Measurements from ENCODE around the gene KDM4D. TPM values are rescaled to one million over a fixed set of nuclear protein-coding genes. Genes with fewer than 3 reads are reported as not detected.

KDM4D gene
- polyA plus RNA-seq, 1 of the 3 experiments (the other 2 are of a cell fraction) = 1.2 TPM

DNA sequence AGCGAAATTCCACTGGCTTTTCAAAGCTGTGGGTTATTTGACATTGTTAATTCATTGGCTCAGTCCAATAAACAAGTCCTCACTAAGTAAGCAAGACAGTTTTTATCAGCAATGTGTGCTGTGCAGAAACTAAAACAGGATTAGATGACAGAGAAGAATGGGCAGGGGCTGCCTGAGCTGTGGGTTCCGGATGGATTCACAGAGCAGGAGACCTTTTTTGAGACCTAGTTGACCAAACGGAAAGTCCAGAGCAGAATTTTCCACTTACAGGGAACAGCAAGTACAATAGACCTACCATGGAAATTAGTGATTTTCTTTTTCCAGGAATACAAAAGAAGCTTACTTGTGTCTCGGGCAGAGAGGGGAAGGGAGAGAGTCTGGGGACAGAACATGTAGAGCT lies 70.5 kb downstream of the KDM4D start:
- CTCF ChIA-PET = interaction anchor here (1.0 kb wide), 1 partner anchor 26 kb away, joined by 3 read pairs; no protein-coding TSS in a partner anchor
- POLR2A ChIA-PET = no interaction called here
- no peak overlapping the region for H2AFZ ChIP-seq (ENCODE audit: low read depth)

DNA sequence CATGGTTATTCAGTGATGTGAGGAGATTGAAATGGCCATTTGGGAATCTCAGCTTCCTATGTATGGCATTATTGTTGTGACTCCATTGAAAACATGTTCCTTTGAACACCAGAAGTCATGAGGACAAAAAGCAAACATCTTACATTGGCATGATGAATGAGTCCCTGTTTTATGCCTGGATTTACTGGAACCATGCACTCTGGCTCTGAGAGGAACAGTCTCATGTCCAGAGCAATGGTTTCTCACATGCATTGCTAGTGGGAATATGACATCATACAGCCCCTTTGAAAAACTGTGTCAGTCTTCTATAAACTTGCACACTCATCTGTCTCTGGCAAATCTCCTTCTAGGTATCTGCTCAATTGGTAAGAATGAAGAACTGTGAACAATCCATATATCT lies 72.3 kb downstream of the KDM4D start:
- POLR2A ChIA-PET = no interaction called here
- CTCF ChIA-PET = no interaction called here
- Histone ChIP-seq H3K9me3 (no peaks in the 10 kb centered on the region), H3K79me2 (ENCODE audit: insufficient read depth) (no peaks in the 10 kb centered on the region), H3K4me3 (ENCODE audit: low read depth in 2 of 2, low read length in 1 of 2) (no peak overlapping the region), H3K4me1 (ENCODE audit: control insufficient read depth in 1 of 2, insufficient read depth in 2 of 2, low read depth in 1 of 2, low read length in 1 of 2) (no peaks in the 10 kb centered on the region), H3K4me2 (no peak overlapping the region), H3K36me3 (replicated peaks in 1 of 2; ENCODE audit: control insufficient read depth in 1 of 2, insufficient read depth in 2 of 2, low read length in 1 of 2) (no peaks in the 10 kb centered on the region), H4K20me1 (ENCODE audit: insufficient read depth) (no peaks in the 10 kb centered on the region), H3K27me3 (ENCODE audit: insufficient read depth) (peaks cover 14% of the 10 kb centered on the region), H3K9ac (no peak overlapping the region), H3K27ac (ENCODE audit: low read depth in 2 of 2, low read length in 1 of 2) (no peak overlapping the region), H3F3A (replicated peaks; ENCODE audit: insufficient read depth) (no peaks in the 10 kb centered on the region), H3K9me2 (no peaks in the 10 kb centered on the region), H2AFZ (ENCODE audit: low read depth) (no peak overlapping the region)
- TF ChIP-seq, protein P1, sequence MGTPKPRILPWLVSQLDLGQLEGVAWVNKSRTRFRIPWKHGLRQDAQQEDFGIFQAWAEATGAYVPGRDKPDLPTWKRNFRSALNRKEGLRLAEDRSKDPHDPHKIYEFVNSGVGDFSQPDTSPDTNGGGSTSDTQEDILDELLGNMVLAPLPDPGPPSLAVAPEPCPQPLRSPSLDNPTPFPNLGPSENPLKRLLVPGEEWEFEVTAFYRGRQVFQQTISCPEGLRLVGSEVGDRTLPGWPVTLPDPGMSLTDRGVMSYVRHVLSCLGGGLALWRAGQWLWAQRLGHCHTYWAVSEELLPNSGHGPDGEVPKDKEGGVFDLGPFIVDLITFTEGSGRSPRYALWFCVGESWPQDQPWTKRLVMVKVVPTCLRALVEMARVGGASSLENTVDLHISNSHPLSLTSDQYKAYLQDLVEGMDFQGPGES (IDR thresholded peaks at IDR 0.05; ENCODE audit: low read depth, low read length) = no peak
- TF ChIP-seq MEF2A (IDR thresholded peaks at IDR 0.05; ENCODE audit: borderline replicate concordance, low read depth) = no peak
- TF ChIP-seq TCF12 (IDR thresholded peaks at IDR 0.05) = no peak
- no peak for TF ChIP-seq TEAD4 (IDR thresholded peaks at IDR 0.05; ENCODE audit: borderline replicate concordance, insufficient read depth)
- TF ChIP-seq, protein P2, sequence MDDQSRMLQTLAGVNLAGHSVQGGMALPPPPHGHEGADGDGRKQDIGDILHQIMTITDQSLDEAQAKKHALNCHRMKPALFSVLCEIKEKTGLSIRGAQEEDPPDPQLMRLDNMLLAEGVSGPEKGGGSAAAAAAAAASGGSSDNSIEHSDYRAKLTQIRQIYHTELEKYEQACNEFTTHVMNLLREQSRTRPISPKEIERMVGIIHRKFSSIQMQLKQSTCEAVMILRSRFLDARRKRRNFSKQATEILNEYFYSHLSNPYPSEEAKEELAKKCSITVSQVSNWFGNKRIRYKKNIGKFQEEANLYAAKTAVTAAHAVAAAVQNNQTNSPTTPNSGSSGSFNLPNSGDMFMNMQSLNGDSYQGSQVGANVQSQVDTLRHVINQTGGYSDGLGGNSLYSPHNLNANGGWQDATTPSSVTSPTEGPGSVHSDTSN (IDR thresholded peaks at IDR 0.05) = no peak
- DNase-seq = no peak

More for the DNA sequence above, 70.5 kb downstream of the KDM4D start:
- H3K36me3 ChIP-seq (replicated peaks in 1 of 2; ENCODE audit: control insufficient read depth in 1 of 2, insufficient read depth in 2 of 2, low read length in 1 of 2) = no peaks in the 10 kb centered on the region
- no peak overlapping the region for H3K27ac ChIP-seq (ENCODE audit: low read depth in 2 of 2, low read length in 1 of 2)
- no peaks in the 10 kb centered on the region for H3K9me3 ChIP-seq
- H3K9me2 ChIP-seq = no peaks in the 10 kb centered on the region
- DNase-seq = no peak
- no peak overlapping the region for H3K9ac ChIP-seq
- no peak overlapping the region for H3K4me3 ChIP-seq (ENCODE audit: low read depth in 2 of 2, low read length in 1 of 2)
- WGBS (ENCODE audit: low lambda C conversion rate) = 40% methylated on average over 4 of the region's 4 CpGs
- no peaks in the 10 kb centered on the region for H3K79me2 ChIP-seq (ENCODE audit: insufficient read depth)
- no peaks in the 10 kb centered on the region for H3K4me1 ChIP-seq (ENCODE audit: control insufficient read depth in 1 of 2, insufficient read depth in 2 of 2, low read depth in 1 of 2, low read length in 1 of 2)
- no peak for TF ChIP-seq EZH2phosphoT487 (IDR thresholded peaks at IDR 0.05; ENCODE audit: borderline replicate concordance, low read depth)
- no peak for TF ChIP-seq RCOR1 (IDR thresholded peaks at IDR 0.05; ENCODE audit: low read length)
- TF ChIP-seq YY1 (IDR thresholded peaks at IDR 0.05; ENCODE audit: low read depth) = no peak
- TF ChIP-seq, protein P3, sequence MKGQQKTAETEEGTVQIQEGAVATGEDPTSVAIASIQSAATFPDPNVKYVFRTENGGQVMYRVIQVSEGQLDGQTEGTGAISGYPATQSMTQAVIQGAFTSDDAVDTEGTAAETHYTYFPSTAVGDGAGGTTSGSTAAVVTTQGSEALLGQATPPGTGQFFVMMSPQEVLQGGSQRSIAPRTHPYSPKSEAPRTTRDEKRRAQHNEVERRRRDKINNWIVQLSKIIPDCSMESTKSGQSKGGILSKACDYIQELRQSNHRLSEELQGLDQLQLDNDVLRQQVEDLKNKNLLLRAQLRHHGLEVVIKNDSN (IDR thresholded peaks at IDR 0.05; ENCODE audit: borderline replicate concordance, low read depth) = no peak
- no peak for TF ChIP-seq TEAD4 (IDR thresholded peaks at IDR 0.05; ENCODE audit: borderline replicate concordance, insufficient read depth)
- TF ChIP-seq, protein P4, sequence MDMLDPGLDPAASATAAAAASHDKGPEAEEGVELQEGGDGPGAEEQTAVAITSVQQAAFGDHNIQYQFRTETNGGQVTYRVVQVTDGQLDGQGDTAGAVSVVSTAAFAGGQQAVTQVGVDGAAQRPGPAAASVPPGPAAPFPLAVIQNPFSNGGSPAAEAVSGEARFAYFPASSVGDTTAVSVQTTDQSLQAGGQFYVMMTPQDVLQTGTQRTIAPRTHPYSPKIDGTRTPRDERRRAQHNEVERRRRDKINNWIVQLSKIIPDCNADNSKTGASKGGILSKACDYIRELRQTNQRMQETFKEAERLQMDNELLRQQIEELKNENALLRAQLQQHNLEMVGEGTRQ (IDR thresholded peaks at IDR 0.05; ENCODE audit: borderline replicate concordance, low read depth, low read length) = no peak
- TF ChIP-seq SMC3 (IDR thresholded peaks at IDR 0.05; ENCODE audit: low read depth, low read length) = no peak
- TF ChIP-seq JUND (IDR thresholded peaks at IDR 0.05) = no peak
- TF ChIP-seq GABPA (IDR thresholded peaks at IDR 0.05; ENCODE audit: low read depth) = no peak
- no peak for TF ChIP-seq RAD21 (IDR thresholded peaks at IDR 0.05; ENCODE audit: low read length)
- TF ChIP-seq, protein P1 (IDR thresholded peaks at IDR 0.05; ENCODE audit: low read depth, low read length) = no peak
- TF ChIP-seq RFX5 (IDR thresholded peaks at IDR 0.05; ENCODE audit: low read length) = no peak
- no peak for TF ChIP-seq EP300 (IDR thresholded peaks at IDR 0.05; ENCODE audit: borderline replicate concordance in 1 of 2, low read depth in 1 of 2, low read length in 1 of 2)
- TF ChIP-seq FOXJ3 (CRISPR knock-in tag; IDR thresholded peaks at IDR 0.05) = no peak
- TF ChIP-seq, protein P2 (IDR thresholded peaks at IDR 0.05) = no peak
- no peak for TF ChIP-seq GATA2 (CRISPR knock-in tag; IDR thresholded peaks at IDR 0.05)
- no peak for TF ChIP-seq ELF1 (IDR thresholded peaks at IDR 0.05)
- H3K4me2 ChIP-seq = no peak overlapping the region
- H4K20me1 ChIP-seq (ENCODE audit: insufficient read depth) = no peaks in the 10 kb centered on the region
- peaks cover 14% of the 10 kb centered on the region for H3K27me3 ChIP-seq (ENCODE audit: insufficient read depth)
- H3F3A ChIP-seq (replicated peaks; ENCODE audit: insufficient read depth) = no peaks in the 10 kb centered on the region

Data from SK-N-SH (cell line).